ENCODE data around the gene SOX6.

The SOX6 gene

DNA sequence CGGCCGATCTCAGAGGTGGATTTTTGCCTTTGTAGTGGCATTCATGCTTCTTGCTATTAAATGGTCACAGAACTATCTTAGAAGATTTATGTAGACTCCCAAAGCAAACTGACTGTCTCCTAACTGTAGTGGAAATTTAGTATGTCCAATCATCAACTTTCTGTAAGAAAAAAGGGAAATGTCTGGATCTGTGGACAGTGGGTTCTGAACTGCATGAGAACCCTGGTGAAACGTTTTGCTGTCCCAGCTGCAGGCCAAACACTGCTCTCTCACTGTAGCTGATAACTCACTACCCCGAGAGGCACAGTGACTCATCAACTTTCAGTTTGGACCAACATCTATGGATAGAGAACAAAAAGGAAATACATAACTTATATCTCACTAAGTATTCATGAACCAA is 387.1 kb downstream of the SOX6 start:
- TF ChIP-seq, protein P1, sequence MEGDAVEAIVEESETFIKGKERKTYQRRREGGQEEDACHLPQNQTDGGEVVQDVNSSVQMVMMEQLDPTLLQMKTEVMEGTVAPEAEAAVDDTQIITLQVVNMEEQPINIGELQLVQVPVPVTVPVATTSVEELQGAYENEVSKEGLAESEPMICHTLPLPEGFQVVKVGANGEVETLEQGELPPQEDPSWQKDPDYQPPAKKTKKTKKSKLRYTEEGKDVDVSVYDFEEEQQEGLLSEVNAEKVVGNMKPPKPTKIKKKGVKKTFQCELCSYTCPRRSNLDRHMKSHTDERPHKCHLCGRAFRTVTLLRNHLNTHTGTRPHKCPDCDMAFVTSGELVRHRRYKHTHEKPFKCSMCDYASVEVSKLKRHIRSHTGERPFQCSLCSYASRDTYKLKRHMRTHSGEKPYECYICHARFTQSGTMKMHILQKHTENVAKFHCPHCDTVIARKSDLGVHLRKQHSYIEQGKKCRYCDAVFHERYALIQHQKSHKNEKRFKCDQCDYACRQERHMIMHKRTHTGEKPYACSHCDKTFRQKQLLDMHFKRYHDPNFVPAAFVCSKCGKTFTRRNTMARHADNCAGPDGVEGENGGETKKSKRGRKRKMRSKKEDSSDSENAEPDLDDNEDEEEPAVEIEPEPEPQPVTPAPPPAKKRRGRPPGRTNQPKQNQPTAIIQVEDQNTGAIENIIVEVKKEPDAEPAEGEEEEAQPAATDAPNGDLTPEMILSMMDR (IDR thresholded peaks at IDR 0.05; ENCODE audit: low read depth, low read length) = no peak
- no peak overlapping the region for H3K4me3 ChIP-seq (ENCODE audit: low read depth, low read length)

DNA sequence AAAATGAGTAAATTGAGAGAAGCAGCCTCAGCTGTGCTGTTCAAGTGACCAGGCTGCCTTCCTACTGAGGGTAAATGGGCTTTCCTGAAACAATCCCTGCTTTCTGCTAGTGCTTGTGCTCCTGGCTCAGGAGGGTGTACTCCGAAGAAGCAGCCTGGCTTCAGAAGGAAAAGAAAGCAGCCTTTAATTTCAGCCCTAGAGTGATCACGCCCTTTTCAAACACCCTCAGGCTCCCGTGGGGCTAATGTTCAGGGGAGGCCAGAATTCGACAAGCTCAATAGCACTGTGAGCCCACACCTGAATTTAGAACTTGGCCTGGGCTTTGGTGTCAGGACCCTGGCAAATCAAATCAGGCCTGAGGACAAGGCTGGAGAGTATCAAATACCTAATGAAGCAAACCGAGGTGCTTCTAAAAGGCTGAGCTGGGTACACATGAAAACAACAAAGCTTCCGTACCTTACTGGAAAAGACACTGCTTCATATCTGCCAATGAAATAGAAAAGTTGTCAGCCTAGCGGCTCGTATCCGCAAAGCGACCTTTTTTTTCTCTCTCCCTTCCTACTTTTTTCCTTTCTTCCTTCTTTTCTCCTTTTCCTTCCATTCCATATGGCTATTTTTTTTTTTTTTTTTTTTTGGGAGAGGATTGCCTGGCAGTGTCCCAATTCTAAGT is 387.8 kb downstream of the SOX6 start:
- no peak overlapping the region for H3K4me3 ChIP-seq (ENCODE audit: low read depth, low read length)
- TF ChIP-seq, protein P1 (IDR thresholded peaks at IDR 0.05; ENCODE audit: low read depth, low read length) = no peak

DNA sequence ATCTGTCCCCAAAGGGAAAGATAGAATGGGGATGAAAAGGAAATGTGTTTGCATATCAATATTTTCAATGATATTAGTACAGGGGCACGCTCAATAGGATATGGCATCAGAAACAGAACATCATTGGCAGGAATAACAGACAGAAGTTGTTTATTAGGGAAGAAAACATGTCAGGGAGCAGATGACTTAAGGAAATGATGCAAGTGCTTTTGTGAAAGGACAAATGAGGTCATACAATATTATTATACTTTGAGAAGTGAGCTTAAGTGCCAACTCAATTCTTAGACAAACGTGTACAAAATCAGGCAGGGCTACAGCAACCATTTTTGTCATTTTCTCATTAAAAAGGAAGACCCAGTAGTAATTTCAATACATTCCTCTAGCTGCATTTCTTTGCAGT is 388.4 kb downstream of the SOX6 start:
- TF ChIP-seq, protein P1 (IDR thresholded peaks at IDR 0.05; ENCODE audit: low read depth, low read length) = no peak
- H3K4me3 ChIP-seq (ENCODE audit: low read depth, low read length) = no peak overlapping the region

DNA sequence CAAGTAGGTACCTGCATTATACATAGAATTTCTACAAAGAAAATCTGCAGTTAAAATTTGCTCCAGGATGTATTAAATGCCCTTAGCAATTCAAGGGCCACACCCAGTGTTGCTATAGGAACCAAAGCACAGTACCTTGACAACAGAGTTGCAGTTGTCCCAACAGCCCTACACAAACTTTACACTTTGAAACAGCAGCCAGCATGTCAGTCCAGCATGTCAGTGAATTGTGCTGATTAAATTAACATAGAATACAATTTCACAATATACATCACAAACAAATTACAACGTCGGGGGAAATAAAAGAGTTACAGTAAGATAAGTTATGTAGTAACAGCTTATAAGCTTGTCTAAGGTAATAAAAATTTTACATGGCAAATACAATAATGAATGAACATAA is 389.2 kb downstream of the SOX6 start:
- TF ChIP-seq, protein P1 (IDR thresholded peaks at IDR 0.05; ENCODE audit: low read depth, low read length) = no peak
- no peak overlapping the region for H3K4me3 ChIP-seq (ENCODE audit: low read depth, low read length)

DNA sequence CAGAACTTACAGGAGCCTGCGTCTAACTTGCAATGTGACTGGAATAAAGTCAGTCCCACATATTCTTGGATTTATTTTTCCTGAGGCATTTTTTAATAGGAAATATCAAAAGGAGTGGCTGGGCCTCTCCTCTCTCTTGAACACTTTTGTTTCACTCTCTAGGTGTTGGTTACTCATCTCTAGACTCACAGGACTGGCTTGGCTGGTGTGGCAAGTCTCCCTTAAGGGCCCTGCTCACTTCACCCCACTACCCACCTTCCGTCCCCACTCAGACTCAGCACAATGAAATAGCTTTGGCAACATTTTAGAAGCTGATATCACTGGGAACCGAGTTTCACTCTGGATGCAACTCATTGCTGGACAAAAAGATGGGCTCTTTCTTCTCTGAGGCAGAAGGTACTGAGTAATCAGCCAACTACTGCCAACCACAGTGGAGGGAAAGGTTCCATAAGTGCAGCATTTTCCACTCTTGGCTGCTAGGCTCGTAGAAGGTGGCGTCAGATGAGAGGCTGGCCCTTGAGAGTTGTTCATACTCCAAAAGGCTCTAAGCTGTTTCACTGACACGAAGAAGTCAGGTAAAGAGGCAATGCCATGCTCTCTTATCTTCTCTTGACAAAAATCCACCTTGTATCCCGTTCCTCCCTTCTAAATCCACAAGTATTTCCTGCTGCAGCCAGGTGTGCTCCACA is 390.6 kb downstream of the SOX6 start:
- TF ChIP-seq, protein P1 (IDR thresholded peaks at IDR 0.05; ENCODE audit: low read depth, low read length) = no peak
- H3K4me3 ChIP-seq (ENCODE audit: low read depth, low read length) = no peak overlapping the region

DNA sequence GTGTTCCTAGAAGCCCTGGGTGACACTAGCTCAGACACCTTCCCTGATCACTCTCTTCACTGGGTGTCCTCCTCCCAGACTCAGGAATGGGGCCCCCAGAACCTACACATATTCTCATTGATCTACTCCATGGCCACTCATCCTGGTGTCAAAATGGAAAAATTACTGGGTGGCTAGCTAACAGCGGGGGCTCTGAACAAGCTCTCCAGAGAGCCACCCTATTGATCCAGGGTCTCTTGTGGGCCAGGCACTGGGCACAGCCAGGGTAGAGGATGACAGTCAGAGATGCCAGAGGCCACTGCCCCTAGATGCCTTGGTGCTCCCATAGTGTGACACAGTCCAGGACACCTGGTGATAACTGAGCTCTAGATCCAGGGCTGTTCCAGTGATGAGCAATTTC is 393.1 kb downstream of the SOX6 start:
- no peak overlapping the region for H3K4me3 ChIP-seq (ENCODE audit: low read depth, low read length)
- TF ChIP-seq, protein P1 (IDR thresholded peaks at IDR 0.05; ENCODE audit: low read depth, low read length) = no peak

DNA sequence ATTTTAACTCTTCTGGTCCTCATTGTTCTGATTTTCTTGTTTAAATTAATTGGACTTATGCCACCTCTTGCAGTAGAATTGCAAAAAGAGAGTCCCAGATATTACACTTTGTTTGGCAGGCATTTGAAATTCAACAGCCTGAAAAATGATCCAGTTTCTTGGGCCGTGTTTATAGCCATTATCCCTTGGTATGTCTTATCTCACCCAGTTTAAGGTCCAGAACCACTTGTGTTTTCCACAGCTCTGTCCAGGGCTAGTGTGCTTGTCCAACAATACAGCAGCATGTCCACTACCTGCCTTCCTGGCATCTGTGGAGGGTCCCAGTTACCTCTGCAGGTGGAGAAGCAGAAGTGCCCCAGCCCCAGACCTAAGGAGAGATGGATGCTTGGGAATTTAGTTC is 397.4 kb downstream of the SOX6 start:
- TF ChIP-seq, protein P1 (IDR thresholded peaks at IDR 0.05; ENCODE audit: low read depth, low read length) = no peak
- H3K4me3 ChIP-seq (ENCODE audit: low read depth, low read length) = no peak overlapping the region

Data from WI38 (cell line).